H9 (cell line): Measurements from ENCODE around the gene ARHGEF7. TPM values are rescaled to one million over a fixed set of nuclear protein-coding genes. Genes with fewer than 3 reads are reported as not detected.

ENCODE experiments used
- DNase-seq: peaks from one replicate; pipeline ENCODE4 v3.0.0-alpha.2; 2017
- H2AFZ ChIP-seq: one replicate; pipeline ENCODE4 v1.6.1; 2013; ENCODE audit warnings: mild to moderate bottlenecking, low read length, control low read depth, moderate library complexity
- H2AK5ac ChIP-seq: 2 replicates; pipeline ENCODE4 v1.6.1; 2013; ENCODE audit warnings: low read length, control low read depth, mixed read lengths; ENCODE audit not compliant: insufficient read length
- H2BK120ac ChIP-seq: one replicate; pipeline ENCODE4 v1.6.1; 2013; ENCODE audit warnings: low read depth, mild to moderate bottlenecking, low read length, control low read depth, inconsistent platforms; ENCODE audit not compliant: poor library complexity, severe bottlenecking
- H2BK12ac ChIP-seq: 2 replicates; pipeline ENCODE4 v1.6.1; 2013; ENCODE audit warnings: low read length, control low read depth, mixed read lengths, low read depth; ENCODE audit not compliant: insufficient read length
- H2BK15ac ChIP-seq: 2 replicates; pipeline ENCODE4 v1.6.1; 2013; ENCODE audit warnings: low read depth, low read length, control low read depth
- H2BK20ac ChIP-seq: one replicate; pipeline ENCODE4 v1.6.1; 2013; ENCODE audit warnings: low read depth, mild to moderate bottlenecking, low read length, control low read depth, inconsistent platforms; ENCODE audit not compliant: poor library complexity, severe bottlenecking
- H2BK5ac ChIP-seq: 2 replicates; pipeline ENCODE4 v1.6.1; 2013; ENCODE audit warnings: low read length, control low read depth, mixed read lengths; ENCODE audit not compliant: insufficient read length
- H3K14ac ChIP-seq: 2 replicates; pipeline ENCODE4 v1.6.1; 2013; ENCODE audit warnings: low read length, control low read depth; ENCODE audit not compliant: insufficient read depth
- H3K18ac ChIP-seq: 2 replicates; pipeline ENCODE4 v1.6.1; 2013; ENCODE audit warnings: low read depth, mild to moderate bottlenecking, mixed read lengths, low read length, control low read depth; ENCODE audit not compliant: insufficient read length
- H3K23ac ChIP-seq: 2 replicates; pipeline ENCODE4 v1.6.1; 2013; ENCODE audit warnings: low read length, control low read depth, mixed read lengths, low read depth; ENCODE audit not compliant: insufficient read length
- H3K23me2 ChIP-seq: 2 replicates; pipeline ENCODE4 v1.6.1; 2013; ENCODE audit warnings: low read depth, mild to moderate bottlenecking, mixed read lengths, low read length, control low read depth; ENCODE audit not compliant: insufficient read length, poor library complexity, severe bottlenecking
- H3K27ac ChIP-seq: 2 replicates; pipeline ENCODE4 v1.5.1; 2013; ENCODE audit warnings: low read length, control low read depth, mixed read lengths, low read depth; ENCODE audit not compliant: insufficient read length
- H3K27me3 ChIP-seq: 2 replicates; pipeline ENCODE4 v1.6.1; 2013; ENCODE audit warnings: low read length, control low read depth, inconsistent platforms; ENCODE audit not compliant: insufficient read depth
- H3K4ac ChIP-seq: 2 replicates; pipeline ENCODE4 v1.6.1; 2013; ENCODE audit warnings: low read depth, mild to moderate bottlenecking, control low read depth, inconsistent platforms, low read length, moderate library complexity
- H3K4me1 ChIP-seq: 2 replicates; pipeline ENCODE4 v1.6.1; 2013; ENCODE audit warnings: low read length, control low read depth, inconsistent platforms; ENCODE audit not compliant: insufficient read depth
- H3K4me2 ChIP-seq: 2 replicates; pipeline ENCODE4 v1.6.1; 2013; ENCODE audit warnings: low read length, control low read depth, mixed read lengths; ENCODE audit not compliant: insufficient read length, insufficient read depth
- H3K56ac ChIP-seq: 2 replicates; pipeline ENCODE4 v1.6.1; 2013; ENCODE audit warnings: low read depth, mild to moderate bottlenecking, mixed read lengths, low read length, control low read depth; ENCODE audit not compliant: insufficient read length
- H3K79me1 ChIP-seq: 2 replicates; pipeline ENCODE4 v1.6.1; 2013; ENCODE audit warnings: low read depth, mild to moderate bottlenecking, moderate library complexity, low read length, control low read depth, inconsistent platforms; ENCODE audit not compliant: insufficient read depth, poor library complexity, severe bottlenecking
- H3K79me2 ChIP-seq: 2 replicates; pipeline ENCODE4 v1.6.1; 2013; ENCODE audit warnings: low read length, control low read depth, inconsistent platforms; ENCODE audit not compliant: insufficient read depth
- H3K9ac ChIP-seq: 2 replicates; pipeline ENCODE4 v1.6.1; 2013; ENCODE audit warnings: low read length, control low read depth, mixed read lengths; ENCODE audit not compliant: insufficient read length; ENCODE audit errors: extremely low read depth
- H3K9me3 ChIP-seq: one replicate; pipeline ENCODE4 v1.6.1; 2013; ENCODE audit warnings: low read depth, low read length, inconsistent platforms; ENCODE audit not compliant: control insufficient read depth
- H3T11ph ChIP-seq: one replicate; pipeline ENCODE4 v1.6.1; 2013; ENCODE audit warnings: mild to moderate bottlenecking, low read length, control low read depth, inconsistent platforms
- H4K20me1 ChIP-seq: one replicate; pipeline ENCODE4 v1.6.1; 2013; ENCODE audit not compliant: control insufficient read depth, insufficient read length, insufficient read depth
- H4K5ac ChIP-seq: 2 replicates; pipeline ENCODE4 v1.6.1; 2013; ENCODE audit warnings: low read depth, mild to moderate bottlenecking, mixed read lengths, low read length, control low read depth; ENCODE audit not compliant: insufficient read length
- H4K8ac ChIP-seq: replicated peaks from 2 replicates; pipeline ENCODE4 v1.6.1; 2013; ENCODE audit warnings: low read length, control low read depth, mixed read lengths, low read depth; ENCODE audit not compliant: insufficient read length
- H4K91ac ChIP-seq: 2 replicates; pipeline ENCODE4 v1.6.1; 2013; ENCODE audit warnings: low read depth, mild to moderate bottlenecking, moderate library complexity, mixed read lengths, low read length, control low read depth; ENCODE audit not compliant: insufficient read length
- H3K27ac Mint-ChIP-seq, 3 experiments: 2 replicates in 2 of 3; 3 replicates in 1 of 3; pipeline ENCODE4 v1.8.0; 2020 to 2021; ENCODE audit warnings: mixed read lengths in 3 of 3, mild to moderate bottlenecking in 1 of 3, moderate library complexity in 1 of 3
- H3K27me3 Mint-ChIP-seq: 2 replicates; pipeline ENCODE4 v1.8.0; 2021; ENCODE audit warnings: low read depth, mild to moderate bottlenecking, moderate library complexity, mixed read lengths
- H3K36me3 Mint-ChIP-seq, 3 experiments: 2 replicates in 2 of 3; 3 replicates in 1 of 3; pipeline ENCODE4 v1.8.0; 2020 to 2021; ENCODE audit warnings: low read depth in 3 of 3, mixed read lengths in 3 of 3; ENCODE audit not compliant: insufficient read depth in 1 of 3
- H3K4me1 Mint-ChIP-seq, 2 experiments: 2 replicates each; pipeline ENCODE4 v1.8.0; 2020; ENCODE audit warnings: mixed read lengths in 2 of 2
- H3K4me3 Mint-ChIP-seq, 2 experiments: 2 replicates in 1 of 2; 3 replicates in 1 of 2; pipeline ENCODE4 v1.8.0; 2020 to 2021; ENCODE audit warnings: mild to moderate bottlenecking in 2 of 2, mixed read lengths in 2 of 2, moderate library complexity in 1 of 2
- H3K9me3 Mint-ChIP-seq, 2 experiments: 2 replicates in 1 of 2; 3 replicates in 1 of 2; pipeline ENCODE4 v1.8.0; 2020; ENCODE audit warnings: mild to moderate bottlenecking in 2 of 2, mixed read lengths in 2 of 2, moderate library complexity in 1 of 2
- WGBS: extraction: QIAGEN DNeasy Blood & Tissue Kit; methylation state at CpG from one replicate; pipeline ENCODE4 v1.1.7; 2013; ENCODE audit warnings: missing lambda C conversion rate, low lambda C conversion rate, mixed read lengths; ENCODE audit not compliant: insufficient read length; ENCODE audit errors: extremely low coverage; 5-methylcytosine and 5-hydroxymethylcytosine counted together
- total RNA-seq: library from RNA; stranded (reverse); gene quantifications from 2 replicates; pipeline ENCODE4 v1.2.1, GENCODE V29; 2021
- TF ChIP-seq, protein P1 (sequence below): fragments of 200-600 bp; sonication (generic); conservative IDR thresholded peaks from 3 replicates; pipeline ENCODE4 v1.8.0; 2021; ENCODE audit warnings: antibody characterized with exemption, mild to moderate bottlenecking

Gene ARHGEF7
- total RNA-seq, 1 experiment from 2014 or later = 51.9 TPM

DNA sequence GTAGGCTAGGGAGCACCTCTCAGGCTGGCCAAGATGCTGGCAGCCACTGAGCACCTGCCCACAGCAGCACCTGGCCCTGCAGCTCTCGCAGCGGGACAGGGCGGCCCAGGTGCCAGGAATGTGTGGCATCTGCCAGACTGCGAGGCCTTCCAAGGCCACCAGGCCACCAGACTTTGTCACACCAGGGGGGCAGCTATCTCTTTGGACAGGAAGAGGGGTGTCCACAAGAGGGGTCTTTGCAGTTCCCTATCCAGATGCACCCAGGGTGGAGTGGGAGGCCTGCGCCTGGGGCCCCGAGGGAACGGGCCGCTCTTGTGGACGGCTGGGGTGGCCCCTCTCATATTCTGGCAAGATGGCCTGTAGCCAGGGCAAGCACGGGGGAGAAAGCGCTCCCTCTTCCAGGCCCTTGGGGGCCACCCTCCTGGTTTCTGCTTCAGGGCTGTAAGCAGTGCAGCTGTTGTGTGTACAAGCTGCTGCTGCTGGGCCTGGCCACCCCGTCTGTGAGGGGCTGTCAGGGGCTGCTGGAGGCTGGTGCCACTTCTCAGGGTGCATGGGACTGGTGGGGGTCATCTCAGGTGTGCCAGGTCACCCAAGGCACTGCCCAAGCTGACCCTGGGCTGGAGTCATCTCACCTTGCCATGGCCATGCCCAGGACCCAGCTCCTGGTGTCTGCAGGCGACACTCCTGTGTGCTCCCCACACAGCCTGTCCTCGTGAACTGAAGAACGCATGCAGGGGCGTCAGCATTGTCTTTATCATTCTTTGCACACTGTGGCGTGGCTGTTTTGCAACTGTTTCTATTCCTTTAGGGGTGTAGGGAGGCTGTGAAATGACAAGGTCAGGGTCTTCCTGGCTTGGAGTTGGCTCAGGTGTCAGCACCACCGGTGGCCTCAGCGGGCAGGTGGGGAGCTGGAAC, 207.1 kb downstream of the ARHGEF7 start:
- Histone ChIP-seq H2AFZ (no peak overlapping the region), H4K91ac (no peak overlapping the region), H3K4me1 (no peaks in the 10 kb centered on the region), H2BK20ac (no peak overlapping the region), H4K5ac (no peak overlapping the region), H4K8ac (no peak overlapping the region), H2BK12ac (no peak overlapping the region), H4K20me1 (no peaks in the 10 kb centered on the region), H3K27ac (no peak overlapping the region), H3K14ac (no peak overlapping the region), H3K23me2 (no peaks in the 10 kb centered on the region), H3K9ac (no peak overlapping the region), H3K4ac (no peak overlapping the region), H3K23ac (no peak overlapping the region), H3K4me2 (no peak overlapping the region), H3K9me3 (no peaks in the 10 kb centered on the region), H3T11ph (no peak overlapping the region), H3K56ac (no peak overlapping the region), H3K79me1 (no peaks in the 10 kb centered on the region), H2BK120ac (no peak overlapping the region), H2BK15ac (no peak overlapping the region), H3K27me3 (no peaks in the 10 kb centered on the region), H2AK5ac (no peak overlapping the region), H2BK5ac (no peak overlapping the region), H3K79me2 (no peaks in the 10 kb centered on the region), H3K18ac (no peak overlapping the region)
- Mint-ChIP-seq H3K9me3 (no peaks in the 10 kb centered on the region; a peak in 1 of 5 replicates), H3K36me3 (no peaks in the 10 kb centered on the region; a peak in 1 of 7 replicates), H3K27me3 (no peaks in the 10 kb centered on the region), H3K27ac (peak overlapping the region in 1 of 3 experiments; percentile 55; a peak in 2 of 7 replicates), H3K4me1 (peaks cover 7 to 9% of the 10 kb centered on the region in 2 experiments; a peak in 3 of 4 replicates), H3K4me3 (no peak overlapping the region)
- peak; percentile 24 for DNase-seq
- no CpG with 5 or more reads among the region's 19 CpGs for WGBS
- TF ChIP-seq, protein P1, sequence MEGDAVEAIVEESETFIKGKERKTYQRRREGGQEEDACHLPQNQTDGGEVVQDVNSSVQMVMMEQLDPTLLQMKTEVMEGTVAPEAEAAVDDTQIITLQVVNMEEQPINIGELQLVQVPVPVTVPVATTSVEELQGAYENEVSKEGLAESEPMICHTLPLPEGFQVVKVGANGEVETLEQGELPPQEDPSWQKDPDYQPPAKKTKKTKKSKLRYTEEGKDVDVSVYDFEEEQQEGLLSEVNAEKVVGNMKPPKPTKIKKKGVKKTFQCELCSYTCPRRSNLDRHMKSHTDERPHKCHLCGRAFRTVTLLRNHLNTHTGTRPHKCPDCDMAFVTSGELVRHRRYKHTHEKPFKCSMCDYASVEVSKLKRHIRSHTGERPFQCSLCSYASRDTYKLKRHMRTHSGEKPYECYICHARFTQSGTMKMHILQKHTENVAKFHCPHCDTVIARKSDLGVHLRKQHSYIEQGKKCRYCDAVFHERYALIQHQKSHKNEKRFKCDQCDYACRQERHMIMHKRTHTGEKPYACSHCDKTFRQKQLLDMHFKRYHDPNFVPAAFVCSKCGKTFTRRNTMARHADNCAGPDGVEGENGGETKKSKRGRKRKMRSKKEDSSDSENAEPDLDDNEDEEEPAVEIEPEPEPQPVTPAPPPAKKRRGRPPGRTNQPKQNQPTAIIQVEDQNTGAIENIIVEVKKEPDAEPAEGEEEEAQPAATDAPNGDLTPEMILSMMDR = no peak
